Esophagus squamous epithelium (tissue), 5 donors: ENCODE results near the gene CLECL1. TPM values are rescaled to one million over a fixed set of nuclear protein-coding genes. Genes with fewer than 3 reads are reported as not detected.

Source experiments
- DNase-seq: peaks from one replicate; lab custom pipeline; 2025; lab: John Stamatoyannopoulos, UW
- H3K27ac ChIP-seq, 4 donors: fragments of 200-600 bp; sonication (generic); one replicate each; pipeline ENCODE4 v1.5.1; 2016 to 2019; ENCODE audit warnings: mild to moderate bottlenecking in 1 of 4
- H3K27me3 ChIP-seq, 4 donors: fragments of 200-600 bp; sonication (generic); 1 replicate in 3 of 4; 2 replicates in 1 of 4; pipeline versions ENCODE4 v1.5.1 to v1.6.0; 2017 to 2021; ENCODE audit warnings: antibody characterized with exemption in 1 of 4
- H3K36me3 ChIP-seq, 3 donors: fragments of 200-600 bp; sonication (generic); one replicate each; pipeline ENCODE4 v1.5.1; 2016 to 2019
- H3K4me1 ChIP-seq, 3 donors: fragments of 200-600 bp; sonication (generic); one replicate each; pipeline ENCODE4 v1.5.1; 2017 to 2019
- H3K4me3 ChIP-seq, 4 donors: fragments of 200-600 bp; sonication (generic); 1 replicate in 3 of 4; 2 replicates in 1 of 4; pipeline ENCODE4 v1.5.1; 2016 to 2019; ENCODE audit warnings: mild to moderate bottlenecking in 2 of 4, moderate library complexity in 1 of 4
- H3K9me3 ChIP-seq, 3 donors: fragments of 200-600 bp; sonication (generic); one replicate each; pipeline ENCODE4 v1.5.1; 2016 to 2019
- POLR2A ChIP-seq, 4 donors: fragments of 450-650 bp; IDR thresholded peaks; one replicate each; pipeline ENCODE4 v1.6.1; 2017; ENCODE audit warnings: antibody characterized with exemption in 4 of 4, mild to moderate bottlenecking in 4 of 4, moderate library complexity in 3 of 4
- WGBS, 2 donors: methylation state at CpG; one replicate each; pipeline ENCODE4 v1.1.5; 2018; 5-methylcytosine and 5-hydroxymethylcytosine counted together
- intact Hi-C: fragments of 100-400 bp; cut with DNase I; formaldehyde crosslinking; loops from one replicate; pipeline ENCODE4 v1.15.0; 2022
- total RNA-seq, 4 donors: library from RNA; depleted of rRNA; stranded (reverse); fragments of >200 nt; gene quantifications; one replicate each; pipeline ENCODE4 v1.1.0, GENCODE V29; 2016
- TF ChIP-seq, protein P1 (sequence below), 6 experiments: fragments of 450-650 bp in 4 of 6; fragments of 200-600 bp in 2 of 6; sonication (generic) in 2 of 6; IDR thresholded peaks; one replicate each; pipeline ENCODE4 v1.5.1; 2016 to 2019; ENCODE audit warnings: antibody characterized with exemption in 6 of 6, mild to moderate bottlenecking in 4 of 6, moderate library complexity in 4 of 6
- donor health status: DM: yes; HTN: yes; CAD: no.

CLECL1 gene
- total RNA-seq, 4 donors from 2014 or later, result 1.1 TPM; not detected in 3

DNA sequence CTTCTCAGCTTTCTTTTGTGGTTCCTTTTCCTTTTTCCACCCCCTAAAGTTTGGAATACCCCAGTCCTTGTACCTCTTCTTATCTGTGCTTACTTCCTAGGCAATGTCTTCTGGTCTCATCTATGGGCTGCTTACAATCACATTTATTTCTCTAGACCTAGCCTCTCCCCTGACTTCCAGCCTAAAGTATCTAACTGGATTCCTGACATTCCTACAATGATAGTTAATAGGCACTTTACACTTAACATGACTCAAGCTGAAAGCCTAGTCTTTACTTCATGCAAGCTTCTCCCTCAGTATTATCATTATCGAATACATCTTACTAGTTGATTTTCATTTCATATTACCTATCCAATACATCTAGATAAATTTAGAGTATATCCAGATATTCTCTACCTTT is 21.2 kb downstream of the CLECL1 start:
- intact Hi-C loops, result no loop called here
- no peak overlapping the region for H3K27ac ChIP-seq

GRCh38 chr12:9710584-9711375 is 22.1 kb downstream of the CLECL1 start:
- 81 to 100% methylated on average over 1 to 3 of the region's 3 CpGs for WGBS, 2 donors
- Histone ChIP-seq H3K4me3 (no peak overlapping the region), H3K36me3 (no peaks in the 10 kb centered on the region), H3K9me3 (no peaks in the 10 kb centered on the region), H3K27me3 (no peaks in the 10 kb centered on the region), H3K4me1 (peaks cover 0 to 12% (median 0%) of the 10 kb centered on the region in 3 donors), H3K27ac (no peak overlapping the region)
- intact Hi-C loops, result no loop called here
- TF ChIP-seq POLR2A (IDR thresholded peaks at IDR 0.05), result no peak
- TF ChIP-seq, protein P1, sequence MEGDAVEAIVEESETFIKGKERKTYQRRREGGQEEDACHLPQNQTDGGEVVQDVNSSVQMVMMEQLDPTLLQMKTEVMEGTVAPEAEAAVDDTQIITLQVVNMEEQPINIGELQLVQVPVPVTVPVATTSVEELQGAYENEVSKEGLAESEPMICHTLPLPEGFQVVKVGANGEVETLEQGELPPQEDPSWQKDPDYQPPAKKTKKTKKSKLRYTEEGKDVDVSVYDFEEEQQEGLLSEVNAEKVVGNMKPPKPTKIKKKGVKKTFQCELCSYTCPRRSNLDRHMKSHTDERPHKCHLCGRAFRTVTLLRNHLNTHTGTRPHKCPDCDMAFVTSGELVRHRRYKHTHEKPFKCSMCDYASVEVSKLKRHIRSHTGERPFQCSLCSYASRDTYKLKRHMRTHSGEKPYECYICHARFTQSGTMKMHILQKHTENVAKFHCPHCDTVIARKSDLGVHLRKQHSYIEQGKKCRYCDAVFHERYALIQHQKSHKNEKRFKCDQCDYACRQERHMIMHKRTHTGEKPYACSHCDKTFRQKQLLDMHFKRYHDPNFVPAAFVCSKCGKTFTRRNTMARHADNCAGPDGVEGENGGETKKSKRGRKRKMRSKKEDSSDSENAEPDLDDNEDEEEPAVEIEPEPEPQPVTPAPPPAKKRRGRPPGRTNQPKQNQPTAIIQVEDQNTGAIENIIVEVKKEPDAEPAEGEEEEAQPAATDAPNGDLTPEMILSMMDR (IDR thresholded peaks at IDR 0.05), result no peak
- no peak for DNase-seq

More for the DNA sequence above, 21.2 kb downstream of the CLECL1 start:
- DNase-seq, result no peak
- Histone ChIP-seq H3K4me1 (peaks cover 0 to 12% (median 0%) of the 10 kb centered on the region in 3 donors), H3K27me3 (no peaks in the 10 kb centered on the region), H3K4me3 (no peak overlapping the region), H3K9me3 (no peaks in the 10 kb centered on the region), H3K36me3 (no peaks in the 10 kb centered on the region)
- TF ChIP-seq POLR2A (IDR thresholded peaks at IDR 0.05), result no peak
- TF ChIP-seq, protein P1 (IDR thresholded peaks at IDR 0.05), result no peak
- 78 to 100% methylated on average over 1 of the region's 1 CpG for WGBS, 2 donors

DNA sequence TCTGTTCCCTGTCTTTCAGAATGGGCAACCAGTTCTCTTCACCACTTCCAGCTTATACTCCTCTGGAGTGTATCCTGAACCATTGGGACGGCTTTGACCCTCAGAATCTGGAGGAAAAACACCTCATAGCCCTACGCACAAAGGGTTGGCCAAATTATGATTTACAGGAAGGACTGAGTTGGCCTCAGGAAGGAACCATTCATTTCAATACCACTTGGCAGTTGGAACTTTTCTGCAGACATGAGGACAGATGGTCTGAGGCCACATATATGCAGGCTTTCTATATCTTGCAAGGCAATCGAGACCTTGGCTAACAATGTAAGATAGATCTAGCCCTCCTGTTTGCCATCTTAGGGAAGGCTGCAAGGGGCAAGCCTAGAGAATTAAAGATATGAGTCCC is 24.0 kb downstream of the CLECL1 start:
- Histone ChIP-seq H3K4me3 (no peak overlapping the region), H3K36me3 (no peaks in the 10 kb centered on the region), H3K27ac (no peak overlapping the region), H3K27me3 (no peaks in the 10 kb centered on the region), H3K9me3 (no peaks in the 10 kb centered on the region), H3K4me1 (peaks cover 0 to 12% (median 0%) of the 10 kb centered on the region in 3 donors)
- intact Hi-C loops, result loop anchor here (5.0 kb wide), 1 partner anchor 72 kb away; no protein-coding TSS in a partner anchor
- no peak for DNase-seq
- TF ChIP-seq, protein P1 (IDR thresholded peaks at IDR 0.05), result no peak
- TF ChIP-seq POLR2A (IDR thresholded peaks at IDR 0.05), result no peak
- 85 to 91% methylated on average over 3 of the region's 3 CpGs for WGBS, 2 donors

DNA sequence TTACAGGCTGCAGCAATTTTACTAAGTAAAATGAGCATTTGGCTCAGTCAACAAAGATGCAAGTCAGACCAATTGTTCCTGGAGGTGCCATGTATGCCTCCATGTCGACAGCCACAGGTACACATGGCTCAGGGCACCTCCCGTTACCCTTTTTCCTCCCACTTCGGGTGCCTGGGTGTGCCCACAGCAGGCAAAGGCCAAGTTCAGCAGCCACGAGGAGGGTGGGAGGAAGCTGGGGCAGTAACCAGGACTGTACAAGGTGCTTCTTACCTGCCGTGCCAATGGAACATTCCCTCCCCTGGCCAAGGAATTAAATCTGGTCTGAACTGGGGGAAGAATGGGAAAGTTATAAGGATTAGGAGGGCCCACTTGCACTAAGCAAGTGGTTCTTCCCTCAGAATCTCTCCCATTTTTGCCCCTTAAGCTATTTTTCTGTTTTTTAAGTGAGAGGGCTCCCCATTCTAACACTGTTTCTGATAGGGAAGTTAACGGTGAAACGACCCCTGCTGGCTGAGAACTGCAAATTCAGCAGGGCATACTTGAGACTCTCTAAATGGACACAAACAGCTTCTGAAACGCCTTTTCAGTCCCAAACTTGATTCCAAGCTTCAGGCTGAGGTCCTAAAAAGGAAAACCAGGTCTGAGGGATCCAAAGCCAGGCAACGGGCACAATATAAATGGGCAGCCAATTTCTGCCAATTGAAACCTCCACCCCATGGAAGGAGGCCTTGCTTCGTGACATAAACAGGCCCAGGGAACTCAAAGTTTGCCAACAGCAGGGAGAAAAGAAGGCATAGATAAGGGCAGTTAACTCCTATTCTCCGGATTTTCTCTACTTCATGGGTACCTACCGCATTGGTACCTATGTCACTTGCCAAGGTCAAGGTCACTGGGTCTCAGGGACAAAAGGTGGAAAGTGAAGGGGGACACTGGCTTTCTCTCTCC is 24.8 kb downstream of the CLECL1 start:
- Histone ChIP-seq H3K27ac (peak overlapping the region in 2 of 4 donors; percentile 15 to 33), H3K4me3 (no peak overlapping the region), H3K36me3 (no peaks in the 10 kb centered on the region), H3K27me3 (no peaks in the 10 kb centered on the region), H3K4me1 (peaks cover 0 to 12% (median 0%) of the 10 kb centered on the region in 3 donors), H3K9me3 (no peaks in the 10 kb centered on the region)
- TF ChIP-seq, protein P1 (IDR thresholded peaks at IDR 0.05), result peak; percentile 74 to 85 (median 80)
- no peak for TF ChIP-seq POLR2A (IDR thresholded peaks at IDR 0.05)
- intact Hi-C loops, result loop anchor here (5.0 kb wide), 1 partner anchor 71 kb away; no protein-coding TSS in a partner anchor
- 44 to 53% methylated on average over 12 of the region's 12 CpGs for whole genome bisulfite sequencing, 2 donors
- DNase-seq, result no peak
